Activated gamma-delta T cell treated with Interleukin-2 at 50 U/mL for 16 hours (primary cell): ENCODE data around the gene SPTBN4.

ENCODE experiments used
- DNase-seq: peaks from one replicate; pipeline ENCODE4 v3.0.0-alpha.2; 2020

The SPTBN4 gene

DNA sequence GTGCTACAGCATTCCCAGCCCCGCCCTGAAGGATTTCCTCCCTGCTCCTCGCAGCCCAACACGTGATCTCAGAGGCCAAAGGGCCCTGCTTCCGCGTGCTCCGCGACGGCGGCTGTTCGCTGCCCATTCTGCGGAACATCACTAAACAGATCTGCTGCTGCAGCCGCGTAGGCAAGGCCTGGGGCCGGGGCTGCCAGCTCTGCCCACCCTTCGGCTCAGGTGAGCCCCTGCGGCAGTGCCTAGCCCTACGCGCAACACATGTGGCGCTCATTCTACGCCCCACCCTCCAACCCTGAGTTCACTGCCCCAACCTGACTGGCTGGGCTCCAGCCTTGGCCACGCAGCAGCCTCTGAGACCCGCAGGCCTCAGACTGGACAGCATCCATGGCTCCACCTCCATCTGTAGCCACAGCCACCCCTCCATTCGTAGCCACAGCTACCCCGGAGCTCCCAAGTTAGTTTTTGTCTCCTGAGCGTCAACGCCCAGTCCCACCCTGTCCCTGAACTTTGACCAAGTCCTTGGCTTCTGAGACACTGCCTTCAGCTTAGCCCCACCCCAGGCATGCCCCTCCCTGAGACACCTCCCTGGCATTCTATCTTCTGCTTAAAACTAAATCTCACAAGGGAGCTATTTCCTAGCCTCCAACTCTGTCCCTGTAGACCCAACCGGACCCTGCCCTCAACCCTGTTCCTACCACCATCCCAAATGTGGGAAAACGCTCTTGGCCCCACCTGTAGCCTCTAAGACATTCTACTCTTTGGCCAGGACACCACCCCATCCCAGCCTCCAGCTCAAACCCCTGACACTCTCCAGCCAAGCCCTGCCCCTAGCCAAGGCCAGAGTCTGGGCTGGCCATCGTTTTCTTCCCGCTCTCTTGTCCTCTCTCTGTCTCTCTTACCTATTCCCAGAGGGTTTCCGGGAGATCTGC, 140.8 kb downstream of the SPTBN4 start:
- no peak for DNase-seq

DNA sequence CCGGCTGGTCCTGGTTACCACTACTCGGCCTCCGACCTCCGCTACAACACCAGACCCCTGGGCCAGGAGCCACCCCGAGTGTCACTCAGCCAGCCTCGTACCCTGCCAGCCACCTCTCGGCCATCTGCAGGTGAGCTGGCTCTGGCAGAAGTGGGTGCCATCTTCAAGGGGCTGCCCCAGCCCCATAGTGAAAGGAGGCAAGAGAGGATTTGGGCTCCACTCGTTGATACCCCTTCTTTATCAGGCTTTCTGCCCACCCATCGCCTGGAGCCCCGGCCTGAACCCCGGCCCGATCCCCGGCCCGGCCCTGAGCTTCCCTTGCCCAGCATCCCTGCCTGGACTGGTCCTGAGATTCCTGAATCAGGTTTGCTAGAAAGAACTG, 141.4 kb downstream of the SPTBN4 start:
- no peak for DNase-seq

DNA sequence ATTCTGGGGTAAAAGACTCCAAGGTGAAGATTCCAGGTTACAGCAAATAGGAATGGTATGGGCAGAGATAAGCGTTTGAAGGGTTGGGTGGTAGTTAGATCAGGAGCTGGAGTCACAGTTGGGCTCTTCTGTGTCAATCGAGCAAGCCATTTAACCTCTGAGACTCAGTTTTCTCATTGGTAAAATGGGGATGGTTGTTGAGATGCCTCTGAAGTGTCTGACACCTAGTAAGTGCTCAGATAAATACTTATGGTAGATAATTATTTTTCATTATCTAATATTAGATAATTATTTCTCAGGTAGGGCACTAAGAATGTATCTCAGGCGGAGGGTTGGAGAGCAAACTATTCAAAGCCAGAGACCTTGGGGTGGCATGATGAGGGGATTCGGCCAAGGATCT, 142.2 kb downstream of the SPTBN4 start:
- no peak for DNase-seq

DNA sequence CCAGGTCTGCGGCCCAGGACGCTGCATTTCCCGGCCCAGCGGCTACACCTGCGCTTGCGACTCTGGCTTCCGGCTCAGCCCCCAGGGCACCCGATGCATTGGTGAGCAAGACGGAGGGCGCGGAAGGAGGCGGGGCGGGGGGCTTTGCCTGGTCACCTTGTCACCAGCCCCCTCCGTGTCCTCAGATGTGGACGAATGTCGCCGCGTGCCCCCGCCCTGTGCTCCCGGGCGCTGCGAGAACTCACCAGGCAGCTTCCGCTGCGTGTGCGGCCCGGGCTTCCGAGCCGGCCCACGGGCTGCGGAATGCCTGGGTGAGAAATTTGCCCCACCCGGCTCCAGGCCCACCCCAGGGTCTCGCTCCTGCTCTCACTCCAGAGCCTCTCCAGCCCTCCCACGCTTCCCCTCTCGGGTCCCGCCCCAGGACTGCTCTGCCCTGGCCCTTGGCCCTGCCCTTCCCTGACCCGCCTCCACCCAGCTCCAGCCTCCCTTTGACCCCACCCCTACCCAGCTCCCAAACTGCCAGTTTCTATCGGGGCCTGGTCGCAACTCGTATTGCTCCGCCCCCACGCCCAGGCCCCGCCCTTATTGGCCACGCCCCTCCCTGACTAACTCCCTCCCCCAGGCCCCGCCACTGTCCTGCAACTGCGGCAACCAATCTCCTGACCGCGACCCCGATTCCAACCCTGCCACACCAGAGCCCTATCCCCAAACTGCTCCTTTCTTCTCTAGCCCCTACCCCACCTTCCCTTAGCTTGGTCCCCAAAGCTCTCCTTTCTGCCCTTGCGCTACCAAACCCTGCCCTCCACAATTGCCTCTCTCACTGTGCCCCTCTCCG, 143.0 kb downstream of the SPTBN4 start:
- DNase-seq, result peak; percentile 83

DNA sequence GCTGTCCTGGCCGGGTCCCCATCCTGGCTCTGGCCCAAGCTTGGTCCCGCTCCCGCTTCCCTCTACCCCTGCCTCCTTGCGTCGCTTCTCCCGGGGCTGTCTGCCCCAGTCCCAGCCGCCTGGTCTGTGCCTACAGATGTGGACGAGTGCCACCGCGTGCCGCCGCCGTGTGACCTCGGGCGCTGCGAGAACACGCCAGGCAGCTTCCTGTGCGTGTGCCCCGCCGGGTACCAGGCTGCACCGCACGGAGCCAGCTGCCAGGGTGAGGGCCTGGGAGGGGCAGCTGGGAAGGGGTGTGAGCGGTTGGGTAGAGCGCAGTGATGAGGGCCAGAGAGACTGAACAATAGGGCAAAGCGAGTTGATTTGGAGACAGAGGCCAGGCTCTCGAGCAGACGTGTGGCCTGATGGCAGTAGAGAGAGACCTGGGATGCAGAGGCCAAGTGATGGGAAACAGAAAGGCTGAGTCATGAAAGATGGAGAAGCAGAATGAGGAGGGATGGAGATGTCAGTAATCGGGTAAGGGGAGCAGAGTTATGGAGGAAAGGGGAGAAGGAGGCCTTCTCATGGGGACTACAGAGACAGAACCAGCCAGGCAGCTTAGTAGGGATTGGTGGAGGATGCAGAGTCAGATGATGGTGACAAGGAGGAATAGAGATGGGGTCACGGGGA, 143.7 kb downstream of the SPTBN4 start:
- DNase-seq, result peak; percentile 54

DNA sequence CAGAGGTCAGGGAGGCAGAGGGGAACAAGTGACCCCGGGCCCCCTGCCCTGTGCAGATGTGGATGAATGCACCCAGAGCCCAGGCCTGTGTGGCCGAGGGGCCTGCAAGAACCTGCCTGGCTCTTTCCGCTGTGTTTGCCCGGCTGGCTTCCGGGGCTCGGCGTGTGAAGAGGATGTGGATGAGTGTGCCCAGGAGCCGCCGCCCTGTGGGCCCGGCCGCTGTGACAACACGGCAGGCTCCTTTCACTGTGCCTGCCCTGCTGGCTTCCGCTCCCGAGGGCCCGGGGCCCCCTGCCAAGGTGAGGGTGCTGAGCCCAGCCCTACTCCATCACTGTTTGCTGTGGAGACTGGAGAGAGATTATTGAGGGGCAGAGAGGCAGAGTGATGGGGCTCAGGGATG, 144.3 kb downstream of the SPTBN4 start:
- DNase-seq, result no peak

DNA sequence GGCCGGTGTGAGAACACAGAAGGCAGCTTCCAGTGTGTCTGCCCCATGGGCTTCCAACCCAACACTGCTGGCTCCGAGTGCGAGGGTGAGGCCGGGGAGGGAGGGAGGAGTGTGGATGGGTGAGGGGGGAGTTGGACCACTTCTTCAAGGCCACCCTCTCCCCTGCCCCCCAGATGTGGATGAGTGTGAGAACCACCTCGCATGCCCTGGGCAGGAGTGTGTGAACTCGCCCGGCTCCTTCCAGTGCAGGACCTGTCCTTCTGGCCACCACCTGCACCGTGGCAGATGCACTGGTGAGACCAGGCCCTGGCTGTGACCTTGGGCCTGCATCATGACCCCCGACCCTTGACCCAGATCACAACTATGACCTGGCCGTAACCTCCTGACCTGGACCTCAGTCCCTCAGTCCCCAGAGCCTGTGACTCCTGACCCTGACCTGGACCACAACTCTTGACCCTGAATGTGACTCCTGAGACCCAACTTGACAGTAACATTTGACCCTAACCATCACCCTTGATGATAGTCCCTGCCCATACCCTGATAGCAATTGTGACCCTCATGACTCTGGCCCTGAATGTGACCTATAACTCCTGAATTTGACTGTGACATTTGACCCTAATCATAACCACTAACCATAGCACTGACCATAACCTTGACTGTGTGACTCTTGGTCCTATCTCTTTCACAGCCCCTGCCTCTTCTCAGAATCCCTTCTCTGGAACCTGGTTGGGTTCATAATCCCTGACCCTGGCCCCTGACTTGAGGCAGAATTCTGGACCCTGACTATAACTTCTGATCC, 145.3 kb downstream of the SPTBN4 start:
- no peak for DNase-seq

DNA sequence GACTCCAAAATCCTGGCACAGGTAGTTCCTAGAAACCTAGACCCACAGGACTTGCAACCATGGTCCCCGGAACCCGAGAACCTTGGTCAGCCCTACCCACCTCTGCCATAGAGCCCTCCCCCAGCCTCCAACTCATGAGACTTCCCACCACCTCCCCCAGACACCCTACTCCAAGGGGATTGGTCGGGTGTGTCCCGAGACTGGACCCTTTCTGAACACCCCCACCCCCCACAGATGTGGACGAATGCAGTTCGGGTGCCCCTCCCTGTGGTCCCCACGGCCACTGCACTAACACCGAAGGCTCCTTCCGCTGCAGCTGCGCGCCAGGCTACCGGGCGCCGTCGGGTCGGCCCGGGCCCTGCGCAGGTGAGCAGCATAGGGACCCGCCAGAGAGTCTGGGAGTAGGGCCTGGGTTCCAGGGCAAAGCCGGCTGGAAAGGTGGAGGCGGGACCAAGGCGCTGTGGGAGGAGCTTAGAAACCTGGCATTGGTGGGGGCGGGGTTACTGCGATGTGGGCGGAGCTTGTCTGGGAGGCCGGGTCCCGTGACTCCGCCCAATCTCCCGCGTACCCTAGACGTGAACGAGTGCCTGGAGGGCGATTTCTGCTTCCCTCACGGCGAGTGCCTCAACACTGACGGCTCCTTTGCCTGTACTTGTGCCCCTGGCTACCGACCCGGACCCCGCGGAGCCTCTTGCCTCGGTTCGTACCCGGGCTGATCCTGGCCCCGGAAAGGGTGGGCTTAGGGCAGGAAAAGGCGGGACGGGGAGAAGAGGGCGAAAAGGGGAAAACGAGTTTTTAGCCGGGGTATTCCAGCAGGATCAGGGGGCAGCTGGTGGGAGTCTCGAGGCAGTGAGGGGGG, 146.3 kb downstream of the SPTBN4 start:
- peak; percentile 58 for DNase-seq

DNA sequence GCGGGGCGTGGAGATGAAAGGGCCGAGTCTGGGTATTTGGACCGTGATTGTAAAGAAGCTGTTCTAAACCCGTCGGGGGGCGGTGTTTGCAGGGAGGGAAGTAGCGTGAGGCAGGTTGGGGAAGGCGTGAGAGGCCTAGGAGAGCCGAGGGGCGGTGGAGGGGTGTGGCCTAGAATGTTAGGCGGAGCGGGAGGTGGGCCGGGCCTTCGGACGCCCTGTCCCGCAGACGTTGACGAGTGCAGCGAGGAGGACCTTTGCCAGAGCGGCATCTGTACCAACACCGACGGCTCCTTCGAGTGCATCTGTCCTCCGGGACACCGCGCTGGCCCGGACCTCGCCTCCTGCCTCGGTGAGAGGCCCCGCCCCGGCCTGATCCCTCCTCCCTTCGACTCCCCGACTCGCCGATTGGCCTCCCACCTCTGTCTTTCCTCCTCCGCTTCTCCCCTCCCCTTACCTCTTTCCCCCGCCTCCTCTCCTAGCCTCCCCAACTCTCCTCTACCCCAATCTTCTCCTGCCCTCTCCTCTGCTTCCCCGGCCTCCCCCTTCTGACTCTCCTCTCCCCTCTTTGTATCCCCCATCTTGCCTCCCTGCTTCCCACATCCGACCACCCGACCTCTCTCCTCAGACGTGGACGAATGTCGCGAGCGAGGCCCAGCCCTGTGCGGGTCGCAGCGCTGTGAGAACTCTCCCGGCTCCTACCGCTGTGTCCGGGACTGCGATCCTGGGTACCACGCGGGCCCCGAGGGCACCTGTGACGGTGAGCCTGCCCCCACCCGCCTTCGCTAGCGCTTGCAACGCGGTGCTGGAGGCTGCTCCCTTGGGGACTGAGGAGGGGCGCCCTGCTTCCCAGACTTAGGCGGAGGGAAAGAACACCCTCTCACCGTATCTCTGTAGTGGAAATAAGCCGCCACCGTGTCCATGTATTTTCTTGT, 147.2 kb downstream of the SPTBN4 start:
- peak; percentile 79 for DNase-seq

DNA sequence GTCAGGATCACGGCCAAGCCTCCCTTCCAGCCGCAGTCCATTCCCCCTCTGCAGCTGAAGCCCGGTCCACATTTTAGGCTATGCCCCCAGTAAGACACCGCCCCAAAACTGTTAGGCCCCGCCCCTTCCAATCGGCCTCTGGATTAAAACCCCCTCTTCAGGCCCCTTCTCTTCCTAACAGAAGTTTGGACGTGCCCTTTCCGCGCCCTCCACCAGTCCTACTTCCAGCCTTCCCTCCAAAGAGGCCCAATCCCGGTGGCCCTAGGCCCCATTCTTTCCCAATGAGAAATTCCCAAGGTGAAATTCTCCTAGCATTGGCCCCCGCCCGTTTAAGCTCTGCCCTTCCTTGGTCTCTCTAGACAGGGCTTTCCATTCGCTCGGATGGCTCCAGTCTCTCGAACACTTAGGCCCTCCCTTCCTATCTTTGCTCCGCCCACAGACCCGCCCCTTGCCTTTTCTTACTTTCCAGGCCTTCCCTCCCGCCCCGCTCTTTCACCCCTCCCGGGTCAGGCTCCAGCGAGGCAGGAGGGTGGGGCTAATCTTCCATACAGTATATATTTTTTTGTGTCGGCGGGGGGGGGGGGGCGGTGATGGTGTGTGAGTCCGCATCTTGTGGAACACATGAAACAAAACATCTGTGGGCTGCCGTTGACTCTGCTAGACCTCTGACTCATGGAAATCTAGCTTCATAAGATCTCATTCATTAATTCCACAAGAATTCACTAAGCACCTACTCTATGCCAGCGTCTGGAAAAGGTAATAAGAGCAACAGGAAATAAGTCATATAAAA, 148.0 kb downstream of the SPTBN4 start:
- DNase-seq, result peak; percentile 55

DNA sequence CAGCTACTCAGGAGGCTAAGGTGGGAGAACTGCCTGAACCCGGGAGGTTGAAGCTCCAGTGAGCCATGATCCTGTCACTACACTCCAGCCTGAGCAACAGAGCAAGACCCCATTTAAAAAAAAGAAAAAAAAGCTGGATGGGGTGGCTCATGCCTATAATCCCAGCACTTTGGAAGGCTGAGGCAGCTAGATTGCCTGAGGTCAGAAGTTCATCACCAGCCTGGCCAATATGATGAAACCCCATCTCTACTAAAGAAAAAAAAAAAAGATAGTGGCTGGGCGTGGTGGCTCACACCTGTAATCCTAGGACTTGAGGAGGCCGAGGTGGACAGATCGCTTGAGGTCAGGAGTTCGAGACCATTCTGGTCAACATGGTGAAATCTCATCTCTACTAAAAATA, 149.4 kb downstream of the SPTBN4 start:
- DNase-seq, result no peak

DNA sequence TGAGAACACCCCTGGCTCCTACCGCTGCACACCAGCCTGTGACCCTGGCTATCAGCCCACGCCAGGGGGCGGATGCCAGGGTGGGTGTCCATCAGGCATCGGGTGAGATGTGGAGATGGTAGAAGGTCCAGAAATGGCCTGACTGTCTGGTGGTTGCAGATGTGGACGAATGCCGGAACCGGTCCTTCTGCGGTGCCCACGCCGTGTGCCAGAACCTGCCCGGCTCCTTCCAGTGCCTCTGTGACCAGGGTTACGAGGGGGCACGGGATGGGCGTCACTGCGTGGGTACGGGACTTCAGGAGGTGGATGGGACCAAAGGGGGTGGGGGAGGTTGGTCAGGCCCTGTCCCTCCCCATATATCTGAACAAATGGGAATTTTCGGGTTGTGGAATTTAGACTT, 150.1 kb downstream of the SPTBN4 start:
- no peak for DNase-seq

DNA sequence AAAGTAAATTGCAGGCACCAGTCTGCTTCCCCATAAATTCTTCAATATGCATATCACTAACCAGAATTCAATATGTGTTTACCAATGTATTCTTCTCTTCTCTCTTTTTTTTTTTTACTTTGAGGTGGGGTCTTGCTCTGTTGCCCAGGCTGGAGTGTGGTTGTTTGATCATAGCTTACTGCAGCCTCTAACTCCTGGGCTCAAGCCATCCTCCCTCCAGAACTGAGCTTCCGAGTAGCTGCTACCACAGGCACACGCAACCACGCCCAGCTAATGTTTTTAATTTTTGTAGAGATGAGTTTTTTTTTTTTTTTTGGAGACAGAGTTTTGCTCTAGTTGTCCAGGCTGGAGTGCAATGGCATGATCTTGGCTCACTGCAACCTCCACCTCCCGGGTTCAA, 151.2 kb downstream of the SPTBN4 start:
- DNase-seq, result no peak

DNA sequence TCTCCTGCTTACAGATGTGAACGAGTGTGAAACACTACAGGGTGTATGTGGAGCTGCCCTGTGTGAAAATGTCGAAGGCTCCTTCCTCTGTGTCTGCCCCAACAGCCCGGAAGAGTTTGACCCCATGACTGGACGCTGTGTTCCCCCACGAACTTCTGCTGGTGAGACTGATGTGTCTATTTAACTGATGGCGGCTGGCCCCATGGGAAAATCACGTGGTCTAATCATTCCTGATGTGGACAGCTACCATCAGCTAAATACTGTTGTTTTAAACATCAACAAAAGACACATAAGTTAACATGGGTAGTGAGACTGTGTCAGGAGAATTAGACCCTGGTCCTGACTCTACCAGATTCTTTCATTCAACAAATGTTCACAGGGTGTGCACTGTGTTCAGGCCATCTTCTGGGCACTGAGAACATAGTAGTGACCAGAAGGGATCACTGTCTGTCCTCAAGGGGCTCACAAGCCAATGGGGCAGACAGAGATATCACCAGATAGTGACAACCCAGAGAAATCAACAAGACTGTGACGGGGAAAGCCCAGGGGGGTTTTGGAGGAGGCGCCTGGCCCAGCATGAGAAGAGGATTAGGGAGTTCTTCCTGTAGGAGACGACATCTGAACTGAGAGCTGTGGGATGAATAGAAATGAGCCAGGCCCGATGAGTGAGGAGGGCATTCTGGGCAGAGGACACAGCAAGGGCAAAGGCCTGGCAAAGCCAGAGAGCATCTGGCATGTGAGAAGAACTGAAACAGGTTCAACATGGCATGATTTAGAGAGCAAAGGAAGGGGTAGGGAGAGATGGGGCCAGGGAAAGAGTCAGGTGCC, 152.7 kb downstream of the SPTBN4 start:
- no peak for DNase-seq

DNA sequence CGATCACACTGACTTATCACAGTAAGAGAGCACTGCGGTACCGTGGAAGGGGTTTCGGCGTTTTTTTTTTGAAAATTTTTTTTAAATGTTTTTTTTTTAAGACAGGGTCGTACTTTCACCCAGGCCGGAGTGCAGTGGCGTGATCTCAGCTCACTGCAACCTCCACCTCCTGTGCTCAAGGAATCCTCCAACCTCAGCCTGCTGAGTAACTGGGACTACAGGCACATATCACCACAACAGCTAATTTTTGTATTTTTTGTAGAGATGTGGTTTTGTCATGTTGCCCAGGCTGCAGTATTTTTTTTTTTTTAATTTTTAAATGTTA, 153.3 kb downstream of the SPTBN4 start:
- no peak for DNase-seq

DNA sequence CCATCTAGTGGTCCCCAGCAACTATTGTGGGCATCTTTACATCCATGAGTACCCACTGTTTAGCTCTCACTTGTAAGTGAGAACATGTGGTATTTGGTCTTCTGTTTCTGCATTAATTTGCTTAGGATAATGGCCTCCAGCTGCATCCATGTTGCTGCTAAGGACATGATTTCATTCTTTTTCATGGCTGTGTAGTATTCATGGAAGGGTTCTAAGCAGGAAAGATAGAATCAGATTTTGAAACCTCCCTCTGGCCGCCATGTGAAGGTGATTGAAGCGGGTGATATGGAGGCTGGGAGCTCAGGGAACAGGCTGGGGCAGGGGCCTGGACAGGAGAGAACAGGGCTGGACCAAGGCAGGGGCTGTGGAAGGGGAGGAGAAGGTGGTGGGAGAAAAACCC, 154.5 kb downstream of the SPTBN4 start:
- no peak for DNase-seq

DNA sequence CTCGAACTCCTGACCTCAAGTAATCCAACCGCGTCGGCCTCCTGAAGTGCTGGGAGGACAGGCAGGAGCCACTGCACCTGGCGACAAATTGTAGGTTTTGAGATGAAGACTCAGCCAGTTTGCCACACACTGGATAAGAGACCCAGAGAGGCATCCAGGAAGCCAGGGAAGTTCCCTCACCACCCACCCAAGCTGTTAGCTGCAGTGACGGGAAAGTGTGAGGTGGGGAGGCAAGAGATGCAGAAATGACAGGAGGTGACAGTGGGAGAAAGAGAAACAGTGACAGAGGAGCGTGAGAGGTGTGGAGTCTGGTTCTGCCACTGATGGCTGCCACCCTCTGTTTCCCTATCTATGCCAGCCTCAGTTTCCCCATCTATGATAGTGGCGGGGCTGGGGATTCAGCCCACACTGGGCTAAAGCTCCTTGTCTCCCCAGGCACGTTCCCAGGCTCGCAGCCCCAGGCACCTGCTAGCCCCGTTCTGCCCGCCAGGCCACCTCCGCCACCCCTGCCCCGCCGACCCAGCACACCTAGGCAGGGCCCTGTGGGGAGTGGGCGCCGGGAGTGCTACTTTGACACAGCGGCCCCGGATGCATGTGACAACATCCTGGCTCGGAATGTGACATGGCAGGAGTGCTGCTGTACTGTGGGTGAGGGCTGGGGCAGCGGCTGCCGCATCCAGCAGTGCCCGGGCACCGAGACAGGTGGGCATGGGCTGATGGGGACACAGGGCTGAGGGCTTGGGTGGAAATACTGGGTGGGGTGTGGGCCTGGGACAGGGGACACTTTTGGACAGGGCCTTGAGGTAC, 155.4 kb downstream of the SPTBN4 start:
- no peak for DNase-seq

DNA sequence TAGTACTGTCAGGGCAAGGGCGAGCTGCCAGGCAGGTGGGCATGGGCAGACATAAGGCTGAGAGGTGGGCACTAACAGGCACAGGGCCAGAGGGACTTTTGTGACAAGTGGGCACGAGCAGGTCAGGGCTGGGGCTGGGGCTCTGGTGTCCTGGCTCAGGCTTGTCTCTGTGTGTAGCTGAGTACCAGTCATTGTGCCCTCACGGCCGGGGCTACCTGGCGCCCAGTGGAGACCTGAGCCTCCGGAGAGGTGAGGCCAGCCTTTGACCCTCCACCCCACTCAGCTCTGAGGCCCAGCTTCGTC, 155.9 kb downstream of the SPTBN4 start:
- DNase-seq, result no peak
